ENCODE data around the gene NHLRC4. TPM values are rescaled to one million over a fixed set of nuclear protein-coding genes. Genes with fewer than 3 reads are reported as not detected.
A peak's percentile ranks its signal among the peaks of the same experiment; 100 is the strongest.

NHLRC4 gene
- total and polyA plus RNA-seq, 2 donors (not counting 1 experiment from before 2014, with no cell fraction given): 2.2 to 4.2 TPM

DNA sequence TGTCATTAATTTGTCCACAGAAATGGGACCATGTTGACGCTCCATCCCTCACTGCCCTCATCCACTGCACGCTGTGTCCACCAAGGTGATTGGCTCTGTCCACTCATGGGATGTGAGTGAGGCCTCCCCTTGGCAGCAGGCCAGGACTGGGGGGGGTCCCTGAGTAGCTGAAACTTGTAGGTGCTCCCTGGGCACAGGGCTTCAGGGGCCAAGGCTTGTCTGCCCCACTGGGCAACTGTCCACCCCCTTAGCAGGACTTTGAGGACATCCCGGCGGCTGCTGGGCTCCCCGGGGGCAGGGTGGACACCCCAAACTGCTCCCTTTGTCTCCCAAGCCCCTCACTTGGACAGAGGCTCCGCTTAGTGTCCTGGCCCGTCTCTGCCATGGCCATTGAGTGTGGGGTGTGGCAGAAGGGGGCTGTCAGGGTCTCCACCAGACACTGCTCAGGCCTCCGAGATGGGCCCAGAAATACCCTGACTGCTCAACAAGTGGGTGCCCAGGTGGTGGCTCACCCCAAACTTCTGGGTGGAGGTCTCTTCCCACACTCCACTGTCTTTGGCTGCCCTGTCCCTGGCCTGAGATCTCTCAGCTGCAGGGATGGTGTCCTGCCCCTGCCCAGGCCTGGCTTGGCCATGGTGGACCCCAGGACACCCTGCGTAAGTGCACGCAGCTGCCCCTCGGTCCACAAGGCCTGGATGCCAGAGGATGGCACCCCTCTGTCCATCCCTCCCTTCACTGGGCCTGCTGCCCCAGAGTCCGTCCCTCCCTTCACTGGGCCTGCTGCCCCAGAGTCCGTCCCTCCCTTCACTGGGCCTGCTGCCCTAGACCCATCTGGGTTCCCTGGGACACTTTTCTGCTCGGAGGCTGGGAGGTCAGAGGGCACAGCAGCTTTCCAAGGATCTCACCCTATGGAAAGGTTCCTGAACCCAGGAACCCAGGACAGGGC, 20.1 kb downstream of the NHLRC4 start:
- peak overlapping the region; percentile 86 for H3K4me2 ChIP-seq (replicated peaks; ENCODE audit: low read depth, low read length, poor library complexity, severe bottlenecking)
- H3K4me3 ChIP-seq (ENCODE audit: control extremely low read depth in 1 of 5, extremely low read depth in 1 of 5, insufficient read depth in 1 of 5, low read depth in 2 of 5, low read length in 4 of 5): no peak overlapping the region
- no peak overlapping the region for H3K27ac ChIP-seq (ENCODE audit: low read length in 2 of 2)
- H3K9me3 ChIP-seq (ENCODE audit: control extremely low read depth in 1 of 3, control insufficient read depth in 2 of 3, insufficient read depth in 1 of 3, low read length in 2 of 3): no peaks in the 10 kb centered on the region
- peaks cover 0 to 2% (median 0%) of the 10 kb centered on the region in 4 experiments for H3K27me3 ChIP-seq (replicated peaks in 1 of 4; ENCODE audit: control extremely low read depth in 1 of 4, control insufficient read depth in 3 of 4, insufficient read depth in 4 of 4, low read length in 3 of 4)
- ATAC-seq (ENCODE audit: low read depth) (no peak), DNase-seq (no peak)
- CTCF ChIA-PET: interaction anchor here (0.9 to 1.2 kb wide), 2 partner anchors 9 to 17 kb away, joined by 3 read pairs; no protein-coding TSS in a partner anchor
- 94% methylated on average over 11 of the region's 14 CpGs for WGBS (ENCODE audit: insufficient coverage)
- peak overlapping the region; percentile 67 for H3K27ac Mint-ChIP-seq
- no peak overlapping the region for H3K9ac ChIP-seq (ENCODE audit: low read length)
- no peak for TF ChIP-seq EZH2 (IDR thresholded peaks at IDR 0.05; ENCODE audit: borderline replicate concordance, insufficient read depth, low read depth, low read length, poor library complexity, severe bottlenecking)
- TF ChIP-seq, protein P1, sequence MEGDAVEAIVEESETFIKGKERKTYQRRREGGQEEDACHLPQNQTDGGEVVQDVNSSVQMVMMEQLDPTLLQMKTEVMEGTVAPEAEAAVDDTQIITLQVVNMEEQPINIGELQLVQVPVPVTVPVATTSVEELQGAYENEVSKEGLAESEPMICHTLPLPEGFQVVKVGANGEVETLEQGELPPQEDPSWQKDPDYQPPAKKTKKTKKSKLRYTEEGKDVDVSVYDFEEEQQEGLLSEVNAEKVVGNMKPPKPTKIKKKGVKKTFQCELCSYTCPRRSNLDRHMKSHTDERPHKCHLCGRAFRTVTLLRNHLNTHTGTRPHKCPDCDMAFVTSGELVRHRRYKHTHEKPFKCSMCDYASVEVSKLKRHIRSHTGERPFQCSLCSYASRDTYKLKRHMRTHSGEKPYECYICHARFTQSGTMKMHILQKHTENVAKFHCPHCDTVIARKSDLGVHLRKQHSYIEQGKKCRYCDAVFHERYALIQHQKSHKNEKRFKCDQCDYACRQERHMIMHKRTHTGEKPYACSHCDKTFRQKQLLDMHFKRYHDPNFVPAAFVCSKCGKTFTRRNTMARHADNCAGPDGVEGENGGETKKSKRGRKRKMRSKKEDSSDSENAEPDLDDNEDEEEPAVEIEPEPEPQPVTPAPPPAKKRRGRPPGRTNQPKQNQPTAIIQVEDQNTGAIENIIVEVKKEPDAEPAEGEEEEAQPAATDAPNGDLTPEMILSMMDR (IDR thresholded peaks at IDR 0.05): no peak
- H4K20me1 ChIP-seq (ENCODE audit: control insufficient read depth, insufficient read depth, low read length, poor library complexity, severe bottlenecking): peaks cover 30% of the 10 kb centered on the region
- peaks cover 29% of the 10 kb centered on the region for H3K79me2 ChIP-seq (ENCODE audit: control insufficient read depth, insufficient read depth, low read length)
- H2AFZ ChIP-seq (ENCODE audit: insufficient read depth, low read depth, low read length, poor library complexity, severe bottlenecking): no peak overlapping the region
- no peaks in the 10 kb centered on the region for H3K9me3 Mint-ChIP-seq (ENCODE audit: insufficient read depth)
- H3K4me1 ChIP-seq (ENCODE audit: control insufficient read depth in 2 of 2, insufficient read depth in 2 of 2, low read length in 2 of 2): peaks cover 14 to 25% of the 10 kb centered on the region in 2 donors
- POLR2A ChIA-PET: no interaction called here
- peak overlapping the region; percentile 81 for H3K4me3 Mint-ChIP-seq
- H3K27me3 Mint-ChIP-seq: no peaks in the 10 kb centered on the region
- H3K4me1 Mint-ChIP-seq: peaks cover 30% of the 10 kb centered on the region
- no peaks in the 10 kb centered on the region for H3K36me3 ChIP-seq (replicated peaks in 1 of 2; ENCODE audit: control extremely low read depth in 1 of 2, control insufficient read depth in 1 of 2, extremely low read depth in 1 of 2, insufficient read depth in 2 of 2, low read length in 1 of 2)
- intact Hi-C loops (cut with micrococcal nuclease): loop anchor here (5.0 kb wide), 1 partner anchor 185 kb away; the partner anchor contains the start of gene DECR2

GRCh38 chr16:588639-588888, 21.8 kb downstream of the NHLRC4 start:
- no peak for DNase-seq
- CTCF ChIA-PET: interaction anchor here (1.3 kb wide), 1 partner anchor 9 kb away, joined by 5 read pairs; no protein-coding TSS in a partner anchor
- TF ChIP-seq EZH2 (IDR thresholded peaks at IDR 0.05; ENCODE audit: borderline replicate concordance, insufficient read depth, low read depth, low read length, poor library complexity, severe bottlenecking): no peak
- TF ChIP-seq, protein P1 (IDR thresholded peaks at IDR 0.05): no peak

More at GRCh38 chr16:588639-588888, 21.8 kb downstream of the NHLRC4 start:
- Histone ChIP-seq H3K4me3 (ENCODE audit: control extremely low read depth in 1 of 5, extremely low read depth in 1 of 5, insufficient read depth in 1 of 5, low read depth in 2 of 5, low read length in 4 of 5) (peak overlapping the region; percentile 66 to 89 (median 78)), H3K36me3 (replicated peaks in 1 of 2; ENCODE audit: control extremely low read depth in 1 of 2, control insufficient read depth in 1 of 2, extremely low read depth in 1 of 2, insufficient read depth in 2 of 2, low read length in 1 of 2) (no peaks in the 10 kb centered on the region), H3K9me3 (ENCODE audit: control extremely low read depth in 1 of 3, control insufficient read depth in 2 of 3, insufficient read depth in 1 of 3, low read length in 2 of 3) (no peaks in the 10 kb centered on the region), H4K20me1 (ENCODE audit: control insufficient read depth, insufficient read depth, low read length, poor library complexity, severe bottlenecking) (peaks cover 36% of the 10 kb centered on the region), H3K4me1 (ENCODE audit: control insufficient read depth in 2 of 2, insufficient read depth in 2 of 2, low read length in 2 of 2) (peaks cover 14 to 29% of the 10 kb centered on the region in 2 donors), H3K79me2 (ENCODE audit: control insufficient read depth, insufficient read depth, low read length) (peaks cover 45% of the 10 kb centered on the region), H3K27ac (ENCODE audit: low read length in 2 of 2) (peak overlapping the region; percentile 85 to 88), H3K4me2 (replicated peaks; ENCODE audit: low read depth, low read length, poor library complexity, severe bottlenecking) (peak overlapping the region; percentile 86), H3K9ac (ENCODE audit: low read length) (peak overlapping the region; percentile 82), H2AFZ (ENCODE audit: insufficient read depth, low read depth, low read length, poor library complexity, severe bottlenecking) (peak overlapping the region; percentile 96), H3K27me3 (replicated peaks in 1 of 4; ENCODE audit: control extremely low read depth in 1 of 4, control insufficient read depth in 3 of 4, insufficient read depth in 4 of 4, low read length in 3 of 4) (peaks cover 0 to 2% (median 0%) of the 10 kb centered on the region in 4 experiments)
- WGBS (ENCODE audit: insufficient coverage): under 1% methylated on average over 21 of the region's 21 CpGs
- H3K9me3 Mint-ChIP-seq (ENCODE audit: insufficient read depth): no peaks in the 10 kb centered on the region
- no peaks in the 10 kb centered on the region for H3K27me3 Mint-ChIP-seq
- peak overlapping the region; percentile 100 for H3K27ac Mint-ChIP-seq
- H3K4me1 Mint-ChIP-seq: peaks cover 43% of the 10 kb centered on the region
- intact Hi-C loops (cut with micrococcal nuclease): loop anchor here (2.0 to 5.0 kb wide), 3 partner anchors 60 to 186 kb away; partner anchors contain the start of genes DECR2 and WDR90
- ATAC-seq (ENCODE audit: low read depth): peak; percentile 15
- POLR2A ChIA-PET: interaction anchor here (0.7 to 1.3 kb wide), 3 partner anchors 8 to 22 kb away, joined by 3 read pairs; partner anchors contain the start of gene NHLRC4
- H3K4me3 Mint-ChIP-seq: peak overlapping the region; percentile 99
